ENCODE results near the gene TPD52L1. TPM values are rescaled to one million over a fixed set of nuclear protein-coding genes. Genes with fewer than 3 reads are reported as not detected.
A peak's percentile ranks its signal among the peaks of the same experiment; 100 is the strongest.

The TPD52L1 gene
- total RNA-seq, 4 donors from 2014 or later, result 13.4 to 39.6 (median 21.2) TPM

GRCh38 chr6:125300992-125301434 lies 147.4 kb downstream of the TPD52L1 start:
- Histone ChIP-seq H3K4me1 (peaks cover 0 to 4% (median 2%) of the 10 kb centered on the region in 4 donors), H3K36me3 (peaks cover 0 to 24% (median 0%) of the 10 kb centered on the region in 3 donors), H3K27me3 (no peaks in the 10 kb centered on the region), H3K27ac (peak overlapping the region; percentile 83 to 92 (median 88)), H3K4me3 (peak overlapping the region; percentile 79 to 95 (median 86)), H3K9me3 (no peaks in the 10 kb centered on the region)
- TF ChIP-seq CTCF (IDR thresholded peaks at IDR 0.05) (no peak), POLR2A (IDR thresholded peaks at IDR 0.05) (no peak)
- DNase-seq, result no peak

- peak; percentile 43 to 83 (median 82) for DNase-seq
- Histone ChIP-seq H3K9me3 (no peaks in the 10 kb centered on the region), H3K27ac (peak within 1 kb of the TSS; percentile 83 to 92 (median 88)), H3K27me3 (no peaks in the 10 kb centered on the region), H3K36me3 (peaks cover 0 to 17% (median 0%) of the 10 kb centered on the region in 3 donors), H3K4me1 (peaks cover 0 to 4% (median 2%) of the 10 kb centered on the region in 4 donors), H3K4me3 (peak within 1 kb of the TSS; percentile 79 to 95 (median 86))
- TF ChIP-seq CTCF (IDR thresholded peaks at IDR 0.05) (no peak), POLR2A (IDR thresholded peaks at IDR 0.05) (peak; percentile 45 to 58)
Measured at GRCh38 chr6:125301435-125302391, 148.1 kb downstream of the TPD52L1 start, which contains the start of gene HDDC2. HDDC2 (minus strand) TSS chr6:125301967; CDS start chr6:125301932, 35 bp downstream.

- no peak for DNase-seq
- TF ChIP-seq CTCF (IDR thresholded peaks at IDR 0.05) (no peak), POLR2A (IDR thresholded peaks at IDR 0.05) (no peak)
- H3K27ac ChIP-seq, result no peak overlapping the region
- peaks cover 0 to 12% (median 2%) of the 10 kb centered on the region in 4 donors for H3K4me1 ChIP-seq
- H3K36me3 ChIP-seq, result peaks cover 0 to 7% (median 0%) of the 10 kb centered on the region in 3 donors
- no peak overlapping the region for H3K4me3 ChIP-seq
- no peaks in the 10 kb centered on the region for H3K27me3 ChIP-seq
- H3K9me3 ChIP-seq, result no peaks in the 10 kb centered on the region
Measured at GRCh38 chr6:125302840-125303511, 149.4 kb downstream of the TPD52L1 start.

- no peak overlapping the region for H3K27ac ChIP-seq
- H3K27me3 ChIP-seq, result no peaks in the 10 kb centered on the region
- no peaks in the 10 kb centered on the region for H3K9me3 ChIP-seq
- H3K4me3 ChIP-seq, result no peak overlapping the region
- no peak for DNase-seq
- H3K4me1 ChIP-seq, result peaks cover 0 to 13% (median 2%) of the 10 kb centered on the region in 4 donors
- H3K36me3 ChIP-seq, result peaks cover 0 to 6% (median 0%) of the 10 kb centered on the region in 3 donors
- TF ChIP-seq CTCF (IDR thresholded peaks at IDR 0.05) (no peak), POLR2A (IDR thresholded peaks at IDR 0.05) (no peak)
Measured at GRCh38 chr6:125303512-125303854, 149.9 kb downstream of the TPD52L1 start.

GRCh38 chr6:125304970-125305660 lies 151.5 kb downstream of the TPD52L1 start:
- H3K27me3 ChIP-seq, result no peaks in the 10 kb centered on the region

More at GRCh38 chr6:125304970-125305660, 151.5 kb downstream of the TPD52L1 start:
- peaks cover 0 to 13% (median 2%) of the 10 kb centered on the region in 4 donors for H3K4me1 ChIP-seq
- no peaks in the 10 kb centered on the region for H3K9me3 ChIP-seq
- no peaks in the 10 kb centered on the region for H3K36me3 ChIP-seq
- TF ChIP-seq POLR2A (IDR thresholded peaks at IDR 0.05) (no peak), CTCF (IDR thresholded peaks at IDR 0.05) (no peak)
- H3K27ac ChIP-seq, result no peak overlapping the region
- DNase-seq, result no peak
- no peak overlapping the region for H3K4me3 ChIP-seq
